ENCODE results near the gene SLC34A1.

DNA sequence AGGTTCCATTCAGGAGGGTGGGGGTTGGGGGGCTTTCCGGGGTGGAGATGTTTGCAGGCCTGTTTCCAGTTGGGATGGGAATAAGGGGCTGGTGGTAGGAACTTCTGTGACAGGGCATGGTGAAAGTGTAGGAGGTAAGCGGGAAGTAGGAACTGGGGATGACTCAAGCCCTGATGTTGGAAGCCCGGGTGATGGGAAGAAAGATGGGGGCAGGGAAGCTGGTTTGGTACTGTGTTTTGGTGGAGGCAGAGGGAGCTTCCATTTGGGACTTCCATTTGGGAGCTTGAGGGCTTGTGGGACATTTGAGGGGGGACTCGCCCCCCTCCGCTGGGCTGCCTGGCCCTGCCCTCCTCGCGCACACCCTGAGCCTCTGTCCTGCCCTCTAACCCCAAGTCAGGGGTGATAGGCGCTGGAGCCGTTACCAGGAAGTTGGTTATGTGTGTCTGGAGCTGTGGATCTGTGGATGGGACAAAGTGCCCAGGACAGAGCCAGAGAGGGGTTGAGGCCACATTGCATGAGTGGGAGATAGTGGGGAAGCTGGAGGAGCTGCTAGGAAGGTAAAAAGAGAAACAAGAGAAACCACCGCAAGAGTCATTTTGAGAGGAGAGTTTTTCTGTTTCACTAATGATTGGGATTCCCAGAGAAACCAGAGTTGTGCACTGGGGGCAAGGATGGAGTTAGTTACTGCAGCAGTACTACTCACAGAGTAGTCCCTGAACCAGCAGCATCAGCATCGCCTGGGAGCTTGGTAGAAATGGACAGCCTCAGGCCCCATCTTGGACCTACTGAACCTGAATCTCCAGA is 19.9 kb upstream of the SLC34A1 start:
- TF ChIP-seq CTCF (IDR thresholded peaks at IDR 0.05) = no peak
- TF ChIP-seq POLR2A (IDR thresholded peaks at IDR 0.05) = no peak
